T-helper 2 cell treated with Interferon-gamma antibody and Interleukin-4, amounts not matched to agents 5 μg/mL and 100 μg/mL, for 36 hours (primary cell): Measurements from ENCODE around the gene SEMA7A.
"Not testable (repeated sequence)": the region's sequence is repeated elsewhere in the genome, so short reads cannot be mapped to it uniquely, and the experiment has no call there.

Experiments used
- DNase-seq: peaks from one replicate; pipeline ENCODE4 v3.0.0; 2021; ENCODE audit warnings: low spot score
- H3K27ac Mint-ChIP-seq: one replicate; pipeline ENCODE4 v1.8.0; 2021; ENCODE audit warnings: mild to moderate bottlenecking, mixed read lengths
- H3K27me3 Mint-ChIP-seq: one replicate; pipeline ENCODE4 v1.8.0; 2021; ENCODE audit warnings: low read depth, mixed read lengths
- H3K36me3 Mint-ChIP-seq: one replicate; pipeline ENCODE4 v1.8.0; 2021; ENCODE audit warnings: low read depth, mixed read lengths
- H3K4me1 Mint-ChIP-seq: one replicate; pipeline ENCODE4 v1.8.0; 2021; ENCODE audit warnings: low read depth, mixed read lengths
- H3K4me3 Mint-ChIP-seq: one replicate; pipeline ENCODE4 v1.8.0; 2022; ENCODE audit warnings: mild to moderate bottlenecking, moderate library complexity, mixed read lengths
- H3K9me3 Mint-ChIP-seq: one replicate; pipeline ENCODE4 v1.8.0; 2021; ENCODE audit warnings: mixed read lengths

The SEMA7A gene

DNA sequence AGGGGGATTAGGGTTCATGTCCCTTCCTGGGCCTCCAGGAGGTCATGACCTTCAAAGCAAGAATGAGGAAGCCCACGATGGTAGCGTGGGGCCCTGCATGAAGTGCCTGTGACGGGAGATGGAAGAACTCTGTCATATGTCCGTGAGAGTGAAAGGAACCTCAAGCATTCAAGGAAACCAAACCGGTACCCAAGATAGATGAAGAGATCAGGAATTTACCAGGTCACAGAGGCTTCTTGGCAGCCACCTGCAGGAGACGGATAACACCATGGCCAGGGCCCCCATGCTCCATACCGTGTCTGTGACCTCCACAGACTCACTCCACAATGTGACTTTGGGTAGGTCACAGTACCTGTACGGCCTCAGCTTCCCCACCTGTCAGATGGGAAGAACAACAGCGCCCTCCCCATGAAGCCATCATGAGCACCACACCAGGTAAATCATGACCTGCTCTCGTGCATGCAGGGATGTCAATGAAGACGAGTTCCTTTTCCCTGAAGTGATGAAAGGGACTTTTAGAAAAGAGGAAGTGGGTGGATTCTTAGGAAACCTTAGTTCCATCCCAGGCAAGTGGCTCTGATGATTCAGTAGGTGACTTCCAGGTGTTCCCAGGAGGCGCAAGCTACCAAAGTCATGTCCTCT, 43.0 kb downstream of the SEMA7A start:
- no peak for DNase-seq
- Mint-ChIP-seq H3K36me3 (no peaks in the 10 kb centered on the region), H3K27ac (peak overlapping the region; percentile 60), H3K27me3 (no peaks in the 10 kb centered on the region), H3K4me1 (peaks cover 27% of the 10 kb centered on the region), H3K9me3 (no peaks in the 10 kb centered on the region), H3K4me3 (peak overlapping the region; percentile 23)

DNA sequence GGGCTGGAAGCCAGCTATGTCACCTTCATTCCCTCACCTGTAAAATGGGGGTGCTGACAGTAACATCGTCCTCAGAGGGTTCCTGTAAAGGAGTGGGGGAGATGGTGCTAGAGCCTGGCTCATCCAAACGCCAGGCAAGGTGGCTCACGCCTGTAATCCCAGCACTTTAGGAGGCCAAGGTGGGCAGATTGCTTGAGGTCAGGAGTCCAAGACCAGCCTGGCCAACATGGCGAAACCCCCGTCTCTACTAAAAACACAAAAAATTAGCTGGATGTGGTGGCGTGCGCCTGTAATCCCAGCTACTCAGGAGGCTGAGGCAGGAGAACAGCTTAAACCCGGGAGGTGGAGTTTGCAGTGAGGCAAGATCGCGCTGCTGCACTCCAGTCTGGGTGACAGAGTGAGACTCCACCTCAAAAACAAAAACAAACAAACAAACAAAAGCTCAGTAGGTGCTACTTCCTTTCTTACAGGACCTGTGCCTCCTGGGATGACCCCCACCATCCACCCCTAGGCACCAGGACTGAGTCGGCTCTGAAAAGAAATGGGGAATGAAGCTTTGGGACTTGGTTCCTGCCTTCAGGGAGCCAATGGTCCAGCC, 43.6 kb downstream of the SEMA7A start:
- H3K4me1 Mint-ChIP-seq = peaks cover 31% of the 10 kb centered on the region

DNA sequence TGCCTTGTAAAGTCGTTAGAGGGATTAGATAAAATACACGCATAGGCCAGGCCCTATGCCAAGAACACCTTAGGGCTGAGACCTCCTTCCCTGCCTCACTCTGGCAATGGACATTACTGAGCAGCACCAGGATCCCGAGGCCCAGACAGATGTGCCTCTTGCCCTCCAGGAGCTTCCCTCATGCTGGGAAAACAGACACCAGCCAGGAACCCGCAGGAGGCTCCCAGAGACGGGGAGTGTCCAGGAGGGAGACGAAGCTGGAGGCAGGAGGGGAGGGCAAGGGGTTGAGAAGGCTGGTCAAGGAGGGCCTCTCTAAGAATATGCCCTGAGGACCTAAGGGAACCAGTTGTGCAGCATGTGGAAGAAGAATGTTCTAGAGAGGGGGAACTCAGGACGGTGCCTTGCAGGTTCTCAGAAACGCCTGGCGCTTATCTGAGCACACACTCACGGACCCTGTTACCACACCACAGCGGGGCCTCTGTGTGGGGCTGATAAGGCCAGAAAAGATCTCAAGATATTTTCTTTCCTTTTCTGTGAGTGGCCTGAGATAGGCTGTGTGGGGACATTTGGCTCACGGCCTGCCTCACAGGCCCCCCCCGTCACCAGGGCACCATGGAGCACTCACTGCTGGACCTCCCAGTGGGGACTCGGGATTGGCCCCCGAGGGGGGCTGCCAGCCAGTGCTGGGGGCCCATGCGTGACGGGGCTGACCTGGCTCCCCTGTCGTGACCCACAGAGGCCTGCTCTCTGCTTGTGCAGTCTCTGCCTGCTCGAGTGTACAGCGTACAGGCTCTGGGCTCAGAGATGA, 44.3 kb downstream of the SEMA7A start:
- no peak for DNase-seq
- Mint-ChIP-seq H3K4me1 (peaks cover 37% of the 10 kb centered on the region), H3K27ac (peak overlapping the region; percentile 49), H3K36me3 (no peaks in the 10 kb centered on the region), H3K27me3 (no peaks in the 10 kb centered on the region), H3K9me3 (no peaks in the 10 kb centered on the region), H3K4me3 (no peak overlapping the region)

More for the DNA sequence above, 43.6 kb downstream of the SEMA7A start:
- H3K27ac Mint-ChIP-seq = peak overlapping the region; percentile 60
- DNase-seq, H3K4me3 Mint-ChIP-seq, H3K36me3 Mint-ChIP-seq, H3K9me3 Mint-ChIP-seq, H3K27me3 Mint-ChIP-seq: not testable (repeated sequence)

DNA sequence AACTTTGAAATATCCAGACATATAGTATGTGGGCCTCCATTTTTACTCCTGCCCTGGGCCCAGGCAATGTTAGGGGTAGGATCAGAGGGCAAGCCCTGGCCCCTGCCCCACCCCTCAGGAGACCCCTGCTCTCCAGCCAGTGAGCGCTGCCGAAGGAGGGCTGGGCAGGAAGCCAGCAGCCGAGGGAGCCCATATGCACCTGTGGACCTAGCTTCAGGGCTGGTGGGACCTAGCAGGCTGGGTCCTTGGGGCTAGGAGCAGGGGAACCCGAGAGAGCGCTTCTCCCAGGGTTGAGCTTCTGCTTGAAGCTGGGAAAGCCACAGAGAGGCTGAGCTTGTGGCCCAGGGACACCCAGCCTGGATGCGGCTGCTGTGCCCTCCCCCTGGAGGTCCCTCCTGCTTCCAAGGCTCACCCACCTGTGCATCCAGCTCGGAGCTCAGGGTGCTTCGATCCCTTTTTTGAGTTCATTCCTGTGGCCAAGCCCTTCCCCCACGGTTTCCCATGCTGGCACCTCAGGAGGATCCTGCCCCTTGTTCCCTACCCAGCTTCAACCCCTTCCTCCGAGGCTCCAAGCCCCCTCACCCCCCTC, 45.3 kb downstream of the SEMA7A start:
- DNase-seq = no peak
- Mint-ChIP-seq H3K36me3 (no peaks in the 10 kb centered on the region), H3K4me3 (no peak overlapping the region), H3K27ac (peak overlapping the region; percentile 45), H3K27me3 (no peaks in the 10 kb centered on the region), H3K9me3 (no peaks in the 10 kb centered on the region), H3K4me1 (peaks cover 47% of the 10 kb centered on the region)

DNA sequence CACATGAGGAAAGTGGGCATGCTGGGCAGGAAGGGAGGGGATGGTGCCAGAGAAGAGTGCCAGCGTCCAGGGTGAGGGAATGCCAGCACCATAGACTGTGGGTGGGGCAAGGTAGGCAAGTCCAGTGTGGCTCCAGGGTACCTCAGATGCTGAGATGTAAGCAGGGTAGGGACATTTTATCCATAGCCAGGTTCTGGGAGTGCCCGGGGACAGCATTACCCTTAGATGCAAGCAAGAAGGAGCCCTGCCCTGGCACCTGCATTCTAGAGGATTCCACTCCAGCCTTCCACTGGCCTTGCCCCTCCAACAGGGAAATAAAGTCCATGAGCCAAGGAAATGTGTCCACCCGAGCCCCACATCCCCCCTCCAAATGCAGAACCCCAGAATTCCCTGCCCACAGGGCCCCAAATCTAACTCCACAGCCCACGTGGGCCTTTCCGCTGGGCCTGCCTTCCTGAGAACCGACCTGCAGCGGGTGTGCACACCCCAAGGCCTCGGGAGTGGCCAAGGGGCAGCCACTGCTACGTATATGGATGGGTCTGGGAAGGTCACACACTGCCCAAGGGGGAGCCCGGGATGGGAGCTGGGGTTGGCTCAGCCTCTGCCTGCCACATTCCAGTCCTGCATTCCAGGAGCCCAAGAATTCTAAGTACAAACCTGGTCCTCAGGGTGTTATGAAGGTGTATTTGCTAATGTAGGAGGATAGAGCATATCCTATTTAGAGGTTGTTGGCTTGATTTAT, 46.0 kb downstream of the SEMA7A start:
- H3K36me3 Mint-ChIP-seq = no peaks in the 10 kb centered on the region
- H3K27ac Mint-ChIP-seq = peak overlapping the region; percentile 45
- H3K27me3 Mint-ChIP-seq = no peaks in the 10 kb centered on the region
- no peak for DNase-seq
- no peaks in the 10 kb centered on the region for H3K9me3 Mint-ChIP-seq
- H3K4me3 Mint-ChIP-seq = no peak overlapping the region
- H3K4me1 Mint-ChIP-seq = peaks cover 51% of the 10 kb centered on the region

DNA sequence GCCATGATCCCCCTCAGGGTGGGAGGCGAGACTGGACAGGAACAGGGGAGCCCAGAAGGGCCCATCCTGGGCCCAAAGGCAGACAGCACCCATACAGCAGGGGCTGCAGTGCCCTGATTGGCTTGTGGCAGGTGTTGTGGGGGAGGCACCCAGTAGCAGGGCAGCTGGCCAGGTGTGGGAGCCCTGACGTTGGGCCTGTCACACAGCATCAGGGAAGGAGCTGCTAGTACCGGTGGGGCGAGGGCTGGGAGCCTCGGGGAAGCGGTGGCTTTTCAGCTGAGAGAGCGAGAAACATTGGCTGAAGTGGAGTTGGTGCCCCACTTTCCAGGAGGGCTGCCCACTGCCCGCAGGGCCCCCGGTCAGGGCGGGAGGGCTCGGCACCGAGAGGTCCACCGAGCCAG, 46.6 kb downstream of the SEMA7A start:
- peaks cover 56% of the 10 kb centered on the region for H3K4me1 Mint-ChIP-seq
- H3K9me3 Mint-ChIP-seq = no peaks in the 10 kb centered on the region

DNA sequence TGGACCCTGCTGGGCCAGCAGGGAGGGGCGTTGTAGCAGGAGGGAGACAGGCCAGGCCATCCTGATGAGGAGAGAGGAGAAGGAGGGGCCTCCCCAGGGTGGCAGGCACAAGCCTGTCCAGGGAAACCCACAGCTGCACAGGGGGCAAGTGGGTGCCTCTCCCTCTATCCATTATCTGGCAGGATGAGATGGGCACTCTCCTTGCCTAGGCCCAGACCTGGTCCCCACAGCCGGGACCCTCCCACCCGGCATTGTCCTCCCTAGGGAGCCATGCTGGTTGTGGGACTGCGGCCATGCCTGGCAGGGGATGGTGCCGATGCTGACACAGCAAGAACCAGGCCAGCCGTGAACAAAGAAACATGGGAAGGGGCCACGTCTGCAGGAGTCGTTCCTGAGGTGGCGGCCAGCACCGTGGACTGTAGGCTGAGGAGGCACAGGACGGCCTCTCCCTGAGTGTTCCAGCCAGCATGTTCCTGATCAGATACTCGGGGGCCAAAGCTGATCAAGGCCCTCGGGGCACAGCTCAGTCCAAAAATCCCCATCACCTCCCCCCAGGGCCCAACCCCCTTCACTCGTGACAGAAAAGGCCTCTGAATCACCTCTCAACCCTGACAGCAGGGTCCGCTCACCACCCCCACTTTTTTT, 47.1 kb downstream of the SEMA7A start:
- Mint-ChIP-seq H3K4me3 (no peak overlapping the region), H3K9me3 (no peaks in the 10 kb centered on the region), H3K27me3 (no peaks in the 10 kb centered on the region), H3K36me3 (no peaks in the 10 kb centered on the region), H3K27ac (no peak overlapping the region), H3K4me1 (peaks cover 51% of the 10 kb centered on the region)
- DNase-seq = no peak

More for the DNA sequence above, 46.6 kb downstream of the SEMA7A start:
- Mint-ChIP-seq H3K36me3 (no peaks in the 10 kb centered on the region), H3K27ac (no peak overlapping the region), H3K4me3 (no peak overlapping the region), H3K27me3 (no peaks in the 10 kb centered on the region)
- DNase-seq = no peak

DNA sequence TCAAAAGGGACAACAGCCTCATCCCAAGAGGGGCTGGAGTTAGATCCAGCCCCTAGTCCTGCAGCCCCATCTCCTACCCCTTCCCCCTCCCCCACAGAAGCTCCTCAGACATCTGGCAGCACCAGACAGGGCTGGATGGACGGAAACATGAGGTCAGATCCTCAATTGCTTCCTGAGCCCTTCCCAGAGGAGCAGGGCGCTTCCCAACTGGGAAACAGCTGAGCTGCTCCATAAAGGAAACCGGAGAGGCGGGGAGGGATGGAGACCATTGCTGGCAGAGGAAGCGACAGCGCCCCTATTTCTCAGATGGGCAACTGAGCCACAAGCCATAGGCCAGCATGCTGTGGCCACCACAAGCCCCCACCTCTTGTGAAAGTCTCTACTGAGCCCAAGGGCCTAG, 48.0 kb downstream of the SEMA7A start:
- Mint-ChIP-seq H3K27ac (peak overlapping the region; percentile 88), H3K36me3 (no peaks in the 10 kb centered on the region), H3K27me3 (no peaks in the 10 kb centered on the region), H3K9me3 (no peaks in the 10 kb centered on the region), H3K4me1 (peaks cover 47% of the 10 kb centered on the region), H3K4me3 (no peak overlapping the region)
- no peak for DNase-seq

DNA sequence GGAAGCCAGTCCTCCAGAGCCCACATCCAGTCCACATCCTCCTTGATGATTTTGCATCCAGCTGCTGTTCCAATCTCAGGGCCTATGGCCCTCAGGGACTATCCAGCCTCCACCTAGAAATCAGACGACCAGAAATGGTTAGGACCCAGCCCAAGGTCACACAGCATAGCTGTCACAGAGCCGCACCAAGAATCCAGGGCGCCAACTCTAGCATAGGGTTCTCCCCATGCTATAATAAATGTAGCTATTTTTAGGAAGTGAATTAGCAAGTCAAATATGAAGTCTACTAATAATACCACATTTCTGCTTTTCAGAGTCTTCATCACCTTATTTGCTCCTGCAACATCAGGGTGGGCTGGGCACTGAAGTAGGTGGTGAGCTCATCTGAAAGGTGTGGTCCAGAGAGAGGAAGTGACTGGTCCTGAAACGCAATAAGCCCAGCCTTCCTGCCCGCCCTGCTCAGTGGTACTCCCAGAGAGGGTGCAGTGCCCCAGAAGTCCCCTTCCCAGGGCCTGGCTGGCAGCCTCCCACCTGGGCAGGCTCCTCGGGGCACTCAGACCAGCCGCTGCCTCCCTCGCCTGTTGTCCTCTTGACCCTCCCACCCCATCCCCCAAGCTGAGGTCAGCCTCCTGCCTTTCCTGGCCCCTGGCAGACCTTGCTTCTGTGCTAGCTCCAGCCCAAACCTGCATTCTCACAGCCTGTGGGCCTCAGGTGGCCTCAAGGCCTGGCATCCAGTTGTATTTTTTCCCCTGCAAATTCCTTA, 48.7 kb downstream of the SEMA7A start:
- no peak for DNase-seq
- H3K4me3 Mint-ChIP-seq = peak overlapping the region; percentile 10
- H3K27ac Mint-ChIP-seq = peak overlapping the region; percentile 88
- H3K27me3 Mint-ChIP-seq = no peaks in the 10 kb centered on the region
- H3K36me3 Mint-ChIP-seq = no peaks in the 10 kb centered on the region
- H3K4me1 Mint-ChIP-seq = peaks cover 43% of the 10 kb centered on the region
- no peaks in the 10 kb centered on the region for H3K9me3 Mint-ChIP-seq

DNA sequence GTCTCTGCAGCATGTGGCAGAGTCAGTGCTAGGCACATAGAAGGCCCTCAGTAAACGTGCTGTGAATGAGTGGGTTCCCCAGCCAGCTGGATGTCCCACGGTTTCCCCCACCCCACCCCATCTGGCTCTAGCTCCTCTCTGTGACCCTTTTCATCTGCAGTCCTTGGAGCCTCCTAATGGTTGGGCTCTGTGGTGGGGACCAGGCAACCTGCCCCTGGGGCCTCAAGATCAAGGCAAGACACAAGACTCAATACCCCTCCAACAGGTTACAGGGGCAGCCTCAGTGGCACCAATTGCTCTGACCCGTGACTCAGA, 49.2 kb downstream of the SEMA7A start:
- peaks cover 41% of the 10 kb centered on the region for H3K4me1 Mint-ChIP-seq
- no peaks in the 10 kb centered on the region for H3K9me3 Mint-ChIP-seq
- no peaks in the 10 kb centered on the region for H3K36me3 Mint-ChIP-seq
- H3K27me3 Mint-ChIP-seq = no peaks in the 10 kb centered on the region
- DNase-seq = no peak
- H3K27ac Mint-ChIP-seq = peak overlapping the region; percentile 88
- peak overlapping the region; percentile 47 for H3K4me3 Mint-ChIP-seq

DNA sequence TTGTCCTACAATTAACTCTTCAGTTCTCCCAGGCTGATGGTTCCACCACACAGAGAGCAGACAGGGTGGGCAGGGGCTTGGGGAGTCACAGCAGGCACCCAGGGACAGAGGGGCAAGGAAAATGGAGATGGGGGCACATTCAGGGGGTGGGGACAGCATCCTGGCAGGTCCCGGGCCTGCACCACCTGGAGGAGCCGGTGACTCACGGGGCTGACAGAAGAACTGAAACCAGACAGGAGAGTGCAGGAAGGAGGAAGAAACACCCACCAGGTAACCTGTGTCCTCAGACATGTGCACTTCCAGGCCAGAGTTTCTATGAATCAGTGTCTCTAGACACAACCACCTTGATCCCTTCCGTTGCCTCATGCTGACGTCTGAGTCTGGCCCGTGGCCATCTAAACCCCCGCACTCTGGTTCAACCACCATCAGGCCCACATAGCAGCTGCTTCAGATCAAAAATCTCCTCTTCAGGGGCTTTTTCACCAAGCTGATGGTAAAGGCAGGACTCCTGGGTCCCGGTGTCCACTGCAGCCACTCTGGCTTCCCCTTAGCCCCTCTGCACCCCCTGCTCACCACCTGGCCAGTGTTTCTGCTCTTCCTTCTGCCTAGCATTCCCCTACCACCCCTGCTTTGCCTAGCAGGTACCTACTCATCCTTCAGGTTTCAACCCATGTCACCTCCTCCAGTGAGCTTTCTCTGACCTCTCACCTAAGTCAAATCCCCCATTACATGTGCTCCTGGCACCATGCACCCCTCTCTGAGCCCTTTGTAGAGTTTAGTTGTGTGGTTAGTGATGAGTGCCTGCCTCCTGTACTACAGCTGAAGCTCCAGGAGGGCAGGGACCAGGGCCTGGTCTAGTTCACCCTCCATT, 49.8 kb downstream of the SEMA7A start:
- H3K36me3 Mint-ChIP-seq = no peaks in the 10 kb centered on the region
- peak; percentile 69 for DNase-seq
- H3K27ac Mint-ChIP-seq = peak overlapping the region; percentile 88
- peak overlapping the region; percentile 47 for H3K4me3 Mint-ChIP-seq
- no peaks in the 10 kb centered on the region for H3K9me3 Mint-ChIP-seq
- H3K27me3 Mint-ChIP-seq = no peaks in the 10 kb centered on the region
- peaks cover 44% of the 10 kb centered on the region for H3K4me1 Mint-ChIP-seq

DNA sequence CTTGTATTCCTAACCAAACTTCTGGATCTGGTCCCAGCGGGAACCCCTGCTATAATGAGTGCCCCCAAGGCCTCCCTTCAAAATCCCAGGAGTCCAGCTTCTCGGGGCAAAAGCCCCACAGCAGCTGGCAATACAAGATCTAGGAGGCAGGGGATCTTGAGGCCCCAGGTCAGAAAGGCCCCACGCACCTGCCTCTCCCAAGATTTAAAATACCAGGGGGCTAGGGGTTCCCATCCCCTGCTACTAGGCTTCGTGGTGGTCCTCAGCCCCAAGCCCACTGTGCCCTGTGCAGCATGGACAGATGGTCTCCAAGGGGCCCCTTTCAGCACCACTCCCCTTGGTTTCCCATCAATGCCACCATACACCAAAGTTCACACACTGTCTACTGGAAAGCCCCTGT, 50.5 kb downstream of the SEMA7A start:
- no peak overlapping the region for H3K4me3 Mint-ChIP-seq
- H3K27ac Mint-ChIP-seq = peak overlapping the region; percentile 88

More for the DNA sequence above, 50.5 kb downstream of the SEMA7A start:
- Mint-ChIP-seq H3K27me3 (no peaks in the 10 kb centered on the region), H3K36me3 (no peaks in the 10 kb centered on the region), H3K9me3 (no peaks in the 10 kb centered on the region), H3K4me1 (peaks cover 47% of the 10 kb centered on the region)
- no peak for DNase-seq
